GM21447 (cell line): ENCODE measurements around the gene ANO7.

Experiments used
- ATAC-seq: cut with Tn5 transposase; IDR thresholded peaks from one replicate; pipeline ENCODE4 v1.9.1; 2021; ENCODE audit not compliant: unreplicated experiment

The ANO7 gene

DNA sequence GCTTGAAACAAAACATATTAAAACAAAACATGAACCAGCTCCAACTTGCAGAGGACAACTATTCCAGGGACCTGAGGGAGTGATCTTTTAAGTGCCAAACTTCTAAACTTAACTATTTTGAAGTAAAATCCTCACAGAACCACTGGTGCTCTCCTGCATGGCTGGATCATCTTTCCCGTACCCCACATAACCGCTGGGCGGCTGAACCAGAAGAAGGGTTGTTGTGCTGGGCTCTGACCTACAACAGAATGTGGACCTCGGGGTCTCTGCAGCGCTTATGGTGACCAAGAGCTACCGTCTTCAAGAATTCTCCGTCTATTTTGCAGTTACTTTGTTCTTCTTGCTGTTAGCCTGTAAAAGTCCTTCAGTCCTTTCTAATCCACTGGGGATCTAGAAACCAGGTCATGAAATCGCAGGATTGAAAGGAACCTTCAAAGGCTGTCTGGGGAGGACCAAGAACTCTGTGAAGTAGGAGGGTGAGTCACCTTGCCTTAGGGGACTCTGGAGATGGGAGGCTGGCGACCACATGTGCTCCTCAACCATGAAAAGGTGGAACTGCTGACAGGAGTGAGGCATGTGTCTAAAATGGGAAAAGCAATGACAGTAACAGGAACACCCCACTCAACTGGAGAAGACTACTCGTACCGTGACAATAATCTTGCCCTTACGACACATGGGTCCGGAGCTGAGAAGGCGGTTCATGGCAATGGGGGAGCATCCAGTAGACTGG lies 80.4 kb downstream of the ANO7 start:
- ATAC-seq = no peak

DNA sequence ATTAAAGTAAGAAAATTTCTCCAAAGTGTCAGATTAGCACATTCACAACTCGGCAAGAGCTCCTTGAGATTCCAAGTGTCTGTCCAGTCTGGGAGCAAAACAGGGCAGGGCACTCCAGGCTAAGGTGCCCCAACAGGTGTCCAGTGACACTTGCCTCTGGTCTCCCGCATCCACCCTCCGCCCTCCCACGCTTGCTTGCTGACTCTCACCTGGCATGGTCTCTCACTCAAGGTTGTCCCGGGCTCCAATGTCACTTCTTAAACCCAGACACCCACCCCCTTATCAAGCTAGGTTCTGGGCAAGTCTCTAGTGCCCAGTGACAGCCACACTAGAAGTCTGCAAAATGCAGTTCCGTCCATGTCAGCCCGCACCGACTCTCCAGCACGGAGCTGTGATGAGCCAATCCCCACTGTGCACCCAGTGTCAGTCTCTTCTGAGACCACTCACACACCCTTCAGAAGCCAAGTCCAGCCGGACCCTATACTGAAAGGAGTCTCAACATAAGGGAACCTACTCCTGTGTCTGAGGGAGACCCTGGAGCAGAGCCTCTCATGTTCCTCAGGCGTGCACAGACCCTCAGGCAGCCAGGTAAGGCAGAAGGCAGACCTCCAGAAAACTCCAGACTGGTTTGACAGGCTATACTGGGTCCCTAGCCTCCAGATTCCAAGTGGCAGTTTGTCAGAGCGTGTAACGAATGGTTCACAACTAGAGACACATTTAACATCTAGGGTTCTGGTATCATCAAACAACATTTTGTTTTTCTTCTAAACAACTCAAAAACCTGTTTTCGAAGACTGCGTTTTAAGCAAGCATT lies 81.4 kb downstream of the ANO7 start:
- ATAC-seq = no peak

DNA sequence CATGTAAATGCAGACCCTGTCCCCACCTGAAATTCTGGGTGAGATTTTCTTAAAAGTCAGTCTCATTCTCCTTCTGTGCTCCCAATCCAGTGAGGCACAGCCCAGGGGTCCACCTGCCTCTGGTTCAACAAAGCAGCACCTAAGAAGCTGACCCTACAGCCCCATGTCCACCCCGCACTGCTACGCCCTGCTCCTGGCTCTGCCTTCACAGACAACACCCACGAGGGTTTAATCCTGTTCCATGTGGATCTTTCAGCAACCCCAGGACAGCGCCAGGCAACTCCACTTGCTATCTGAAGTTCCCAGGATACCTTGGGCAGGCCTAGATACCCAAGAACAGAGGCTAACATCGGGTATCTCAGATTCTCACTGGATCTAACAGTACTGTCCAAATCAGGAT lies 82.1 kb downstream of the ANO7 start:
- ATAC-seq = no peak

DNA sequence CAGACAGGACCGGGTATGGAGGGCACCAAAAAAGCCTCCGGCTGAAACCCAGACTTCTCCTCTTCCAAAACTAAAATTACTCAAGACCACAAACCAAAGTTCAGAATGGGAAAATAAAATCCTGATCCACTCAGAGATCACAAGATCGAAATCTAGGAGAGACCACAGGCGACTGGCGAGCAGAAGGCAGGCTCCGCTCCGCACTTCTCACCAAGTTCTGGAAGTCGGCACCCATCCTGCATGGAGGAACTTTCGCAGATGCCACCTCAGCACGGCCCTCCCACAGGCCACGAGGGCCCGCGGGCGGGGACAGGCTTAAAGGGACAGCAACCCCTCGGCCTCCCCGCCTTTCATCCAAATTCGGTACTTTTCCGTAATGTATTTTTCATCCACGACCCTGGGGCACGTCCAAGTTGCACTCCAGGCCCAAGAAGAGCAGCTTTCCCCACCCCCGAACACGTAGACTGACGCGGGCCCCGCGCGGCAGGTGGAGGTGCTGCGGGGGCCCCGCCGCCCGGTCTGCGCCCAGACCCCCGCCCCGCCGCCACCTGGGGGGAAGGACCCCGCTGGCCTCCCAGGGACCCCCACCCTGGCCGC lies 83.3 kb downstream of the ANO7 start:
- no peak for ATAC-seq

DNA sequence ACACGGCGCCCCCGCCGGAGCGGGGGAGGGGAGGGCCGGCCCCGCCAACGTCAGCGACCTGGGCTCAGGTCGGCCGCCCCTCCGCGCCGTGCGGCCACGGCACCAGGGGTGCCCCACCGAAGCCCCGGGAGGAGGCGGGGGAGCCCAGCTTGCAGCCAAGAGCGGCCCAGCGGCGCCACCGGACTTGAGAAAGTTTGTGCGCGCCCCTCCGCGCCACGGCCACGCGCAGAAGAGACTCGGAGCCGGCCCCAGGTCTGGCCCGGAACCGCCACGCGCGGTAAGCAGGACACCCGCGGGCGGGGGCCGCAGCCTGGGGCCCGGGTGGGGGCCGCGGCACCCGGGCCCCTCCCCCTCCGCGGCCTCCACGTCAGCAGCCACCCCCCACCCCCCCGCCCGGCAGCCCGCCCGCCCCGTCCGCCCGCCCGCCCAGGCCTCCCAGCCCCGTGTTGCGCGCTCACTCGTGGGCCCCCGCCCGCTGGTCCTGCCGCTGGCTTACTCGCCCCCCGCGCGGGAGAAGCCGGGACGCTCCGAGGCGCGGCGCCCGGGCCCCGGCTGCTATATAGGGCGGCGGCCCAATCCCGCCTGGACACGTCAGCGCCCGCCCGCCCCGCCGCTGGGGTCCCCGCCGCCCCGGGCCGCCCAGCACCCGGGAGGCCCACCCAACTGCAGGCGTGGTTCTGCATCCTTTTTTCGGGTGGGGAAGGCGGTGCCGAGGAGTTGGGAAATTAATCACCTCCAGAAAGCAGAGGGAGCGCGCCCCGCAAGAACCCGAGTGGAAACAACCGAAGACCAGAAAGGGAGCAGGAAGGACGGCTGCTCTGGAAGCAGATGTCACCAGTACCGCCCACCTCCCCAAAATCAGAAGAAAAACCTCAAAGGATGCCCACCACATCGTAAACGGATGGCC lies 84.1 kb downstream of the ANO7 start:
- no peak for ATAC-seq

DNA sequence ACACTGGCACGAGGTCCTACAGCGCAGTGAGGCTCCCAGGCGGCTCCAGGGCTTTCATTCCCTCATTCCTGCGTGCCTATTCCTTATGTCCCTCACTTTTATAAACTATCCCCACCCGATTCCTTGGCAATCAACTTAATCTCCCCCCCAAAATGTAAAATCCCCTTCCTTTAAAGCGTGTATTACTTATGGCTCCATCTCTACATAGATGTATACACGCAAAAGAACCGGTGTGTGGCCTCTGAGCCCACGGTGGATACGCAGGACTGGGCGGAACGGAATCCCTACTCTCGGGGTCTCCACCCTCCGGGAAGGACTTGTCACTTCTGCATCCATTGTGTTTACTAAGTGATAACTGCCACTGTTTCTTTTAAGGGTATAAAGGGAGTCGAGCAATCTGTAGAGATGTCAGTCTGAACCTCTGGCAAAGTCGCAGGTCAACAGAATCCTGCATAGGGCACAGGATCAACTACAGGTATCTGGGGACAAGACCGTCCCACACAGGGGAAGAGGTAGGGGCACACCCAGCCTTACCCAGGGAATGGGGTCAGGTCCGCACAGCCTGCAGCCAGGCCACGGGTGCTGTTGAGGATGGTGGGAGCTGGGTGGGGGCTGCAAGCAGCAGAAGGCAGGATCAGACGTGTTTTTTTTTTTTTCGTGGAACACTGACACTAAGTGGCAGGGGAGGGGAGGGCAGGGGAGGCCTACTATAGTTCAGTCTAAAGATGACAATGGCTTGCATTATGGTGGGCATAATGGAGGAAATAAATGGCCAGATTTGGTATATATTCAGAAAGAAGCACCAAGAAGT lies 84.9 kb downstream of the ANO7 start:
- ATAC-seq = no peak

DNA sequence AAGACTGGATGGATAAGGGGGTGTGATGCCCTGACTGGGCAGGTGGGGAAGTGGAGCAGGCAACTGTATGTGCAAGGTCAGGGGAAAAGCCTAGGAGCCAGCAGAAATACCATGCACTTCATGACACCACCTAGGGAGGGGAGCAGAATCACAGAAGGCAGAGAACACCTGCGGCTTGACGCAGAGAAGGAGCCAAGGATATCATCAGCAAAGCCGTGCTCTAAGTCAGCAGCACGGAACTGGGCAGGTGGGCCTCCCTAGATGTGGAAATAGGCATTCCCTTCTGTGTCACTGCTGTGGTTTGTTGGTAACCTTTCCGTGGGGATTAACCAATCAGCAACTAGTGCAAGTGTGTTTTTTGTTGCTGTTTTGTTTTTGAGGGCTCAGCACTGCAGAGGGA lies 85.7 kb downstream of the ANO7 start:
- ATAC-seq = no peak
